PFSK-1 (cell line): ENCODE measurements around the gene SLC27A6.

Experiments used
- FOXP2 ChIP-seq: optimal IDR thresholded peaks from 2 replicates; pipeline ENCODE3; 2011; ENCODE audit warnings: borderline replicate concordance, control low read depth, inconsistent platforms; ENCODE audit not compliant: insufficient read depth; ENCODE audit errors: extremely low read length, extremely low read depth
- POLR2AphosphoS5 ChIP-seq: IDR thresholded peaks from 2 replicates; pipeline ENCODE4 v1.6.1; 2012; ENCODE audit warnings: low read depth, mild to moderate bottlenecking, control low read depth, low read length, moderate library complexity
- SIN3A ChIP-seq: IDR thresholded peaks from 2 replicates; pipeline ENCODE4 v1.6.1; 2012; ENCODE audit warnings: mild to moderate bottlenecking, low read length, moderate library complexity, borderline replicate concordance; ENCODE audit not compliant: insufficient read depth
- TAF1 ChIP-seq: IDR thresholded peaks from 2 replicates; pipeline ENCODE4 v1.6.1; 2012; ENCODE audit warnings: low read length, control low read depth, borderline replicate concordance; ENCODE audit not compliant: insufficient read depth
- TF ChIP-seq, protein P1 (sequence below), 2 experiments: IDR thresholded peaks; 2 replicates each; pipeline versions ENCODE4 v1.6.1 to v1.8.0; 2011 to 2012; ENCODE audit warnings: low read depth in 2 of 2, low read length in 2 of 2, control low read depth in 1 of 2, inconsistent platforms in 1 of 2, mild to moderate bottlenecking in 1 of 2, moderate library complexity in 1 of 2; ENCODE audit not compliant: insufficient read depth in 1 of 2

Gene SLC27A6

DNA sequence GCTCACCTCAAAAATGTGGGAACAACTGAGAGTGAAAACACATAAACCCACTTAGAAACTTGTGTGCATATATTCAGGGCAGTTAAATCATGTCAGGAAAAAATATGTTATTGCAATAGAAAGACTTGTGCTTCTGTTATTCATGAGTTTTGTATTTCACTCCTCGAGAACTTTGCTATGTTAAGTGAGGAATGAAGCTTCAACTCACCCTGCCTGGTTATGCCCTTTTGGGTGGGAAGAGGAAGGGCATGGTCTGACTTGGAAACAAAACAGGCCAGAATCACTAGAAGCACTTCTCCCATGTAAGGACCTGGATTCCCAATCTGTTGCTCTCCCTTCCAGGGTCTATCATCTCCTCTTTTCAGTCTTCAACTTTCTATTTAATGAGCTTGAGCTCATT is 14.5 kb downstream of the SLC27A6 start:
- TF ChIP-seq SIN3A (no peak), TAF1 (no peak), FOXP2 (no peak), POLR2AphosphoS5 (no peak)
- TF ChIP-seq, protein P1, sequence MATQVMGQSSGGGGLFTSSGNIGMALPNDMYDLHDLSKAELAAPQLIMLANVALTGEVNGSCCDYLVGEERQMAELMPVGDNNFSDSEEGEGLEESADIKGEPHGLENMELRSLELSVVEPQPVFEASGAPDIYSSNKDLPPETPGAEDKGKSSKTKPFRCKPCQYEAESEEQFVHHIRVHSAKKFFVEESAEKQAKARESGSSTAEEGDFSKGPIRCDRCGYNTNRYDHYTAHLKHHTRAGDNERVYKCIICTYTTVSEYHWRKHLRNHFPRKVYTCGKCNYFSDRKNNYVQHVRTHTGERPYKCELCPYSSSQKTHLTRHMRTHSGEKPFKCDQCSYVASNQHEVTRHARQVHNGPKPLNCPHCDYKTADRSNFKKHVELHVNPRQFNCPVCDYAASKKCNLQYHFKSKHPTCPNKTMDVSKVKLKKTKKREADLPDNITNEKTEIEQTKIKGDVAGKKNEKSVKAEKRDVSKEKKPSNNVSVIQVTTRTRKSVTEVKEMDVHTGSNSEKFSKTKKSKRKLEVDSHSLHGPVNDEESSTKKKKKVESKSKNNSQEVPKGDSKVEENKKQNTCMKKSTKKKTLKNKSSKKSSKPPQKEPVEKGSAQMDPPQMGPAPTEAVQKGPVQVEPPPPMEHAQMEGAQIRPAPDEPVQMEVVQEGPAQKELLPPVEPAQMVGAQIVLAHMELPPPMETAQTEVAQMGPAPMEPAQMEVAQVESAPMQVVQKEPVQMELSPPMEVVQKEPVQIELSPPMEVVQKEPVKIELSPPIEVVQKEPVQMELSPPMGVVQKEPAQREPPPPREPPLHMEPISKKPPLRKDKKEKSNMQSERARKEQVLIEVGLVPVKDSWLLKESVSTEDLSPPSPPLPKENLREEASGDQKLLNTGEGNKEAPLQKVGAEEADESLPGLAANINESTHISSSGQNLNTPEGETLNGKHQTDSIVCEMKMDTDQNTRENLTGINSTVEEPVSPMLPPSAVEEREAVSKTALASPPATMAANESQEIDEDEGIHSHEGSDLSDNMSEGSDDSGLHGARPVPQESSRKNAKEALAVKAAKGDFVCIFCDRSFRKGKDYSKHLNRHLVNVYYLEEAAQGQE (IDR thresholded peaks at IDR 0.05; ENCODE audit: insufficient read depth in 1 of 2, low read depth in 2 of 2, low read length in 2 of 2), result no peak

DNA sequence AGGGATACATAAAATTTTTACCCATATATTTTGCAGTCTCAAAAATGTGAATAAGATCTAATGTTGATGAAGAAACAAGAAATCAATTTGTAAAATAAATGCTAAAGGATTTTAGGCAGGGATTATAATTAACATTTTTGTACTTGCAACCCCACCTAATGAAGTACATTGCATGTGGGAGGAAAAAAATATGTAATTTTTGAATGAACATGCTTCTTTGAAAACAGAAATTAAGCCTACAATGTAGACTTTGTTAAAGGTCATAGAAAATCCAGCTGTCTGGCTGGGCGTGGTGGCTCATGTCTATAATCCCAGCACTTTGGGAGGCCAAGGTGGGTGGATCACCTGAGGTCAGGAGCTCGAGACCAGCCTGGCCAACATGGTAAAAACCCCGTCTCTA is 15.6 kb downstream of the SLC27A6 start:
- no peak for TF ChIP-seq POLR2AphosphoS5
- no peak for TF ChIP-seq TAF1
- TF ChIP-seq, protein P1 (IDR thresholded peaks at IDR 0.05; ENCODE audit: insufficient read depth in 1 of 2, low read depth in 2 of 2, low read length in 2 of 2), result no peak
- no peak for TF ChIP-seq SIN3A
- no peak for TF ChIP-seq FOXP2

DNA sequence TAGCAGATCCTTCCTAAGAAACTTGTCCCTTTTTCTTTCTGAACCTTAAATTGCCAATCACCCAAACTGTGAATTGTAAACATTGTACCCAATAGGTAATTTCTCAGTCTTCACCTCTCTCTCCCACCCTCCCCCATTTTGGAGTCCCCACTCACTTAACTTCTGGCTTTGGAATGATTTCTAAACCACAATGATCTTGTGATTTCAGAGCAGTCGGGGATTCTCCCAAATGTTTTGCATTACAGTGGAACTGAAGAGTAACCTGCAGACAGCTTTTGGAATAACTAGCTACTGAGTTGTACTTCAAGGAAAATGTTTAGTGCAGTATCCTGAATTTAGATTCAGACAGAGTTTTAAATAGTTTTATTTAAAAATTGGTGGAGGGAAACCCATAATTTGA is 19.2 kb downstream of the SLC27A6 start:
- TF ChIP-seq, protein P1 (IDR thresholded peaks at IDR 0.05; ENCODE audit: insufficient read depth in 1 of 2, low read depth in 2 of 2, low read length in 2 of 2), result no peak
- TF ChIP-seq POLR2AphosphoS5, result no peak
- TF ChIP-seq SIN3A, result no peak
- TF ChIP-seq TAF1, result no peak
- no peak for TF ChIP-seq FOXP2

DNA sequence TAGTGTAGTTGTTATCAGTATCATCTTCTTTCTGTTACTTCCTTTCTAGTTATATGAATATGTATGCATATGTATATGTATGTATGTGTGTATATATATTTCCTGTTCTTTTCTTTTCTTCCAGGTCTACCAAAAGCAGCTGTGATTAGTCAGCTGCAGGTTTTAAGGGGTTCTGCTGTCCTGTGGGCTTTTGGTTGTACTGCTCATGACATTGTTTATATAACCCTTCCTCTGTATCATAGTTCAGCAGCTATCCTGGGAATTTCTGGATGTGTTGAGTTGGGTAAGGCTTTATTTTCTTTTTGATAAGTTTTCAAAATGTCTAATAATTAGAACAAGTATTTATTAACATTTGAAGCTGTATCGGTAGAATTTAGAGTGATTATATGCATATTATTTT is 23.2 kb downstream of the SLC27A6 start:
- TF ChIP-seq, protein P1 (IDR thresholded peaks at IDR 0.05; ENCODE audit: insufficient read depth in 1 of 2, low read depth in 2 of 2, low read length in 2 of 2), result no peak
- TF ChIP-seq FOXP2 (no peak), TAF1 (no peak), SIN3A (no peak), POLR2AphosphoS5 (no peak)
